ENCODE measurements around the gene LONRF2. TPM values are rescaled to one million over a fixed set of nuclear protein-coding genes. Genes with fewer than 3 reads are reported as not detected.

The LONRF2 gene
- total RNA-seq, 6 donors from 2014 or later, result 3.0 to 7.9 (median 4.2) TPM

DNA sequence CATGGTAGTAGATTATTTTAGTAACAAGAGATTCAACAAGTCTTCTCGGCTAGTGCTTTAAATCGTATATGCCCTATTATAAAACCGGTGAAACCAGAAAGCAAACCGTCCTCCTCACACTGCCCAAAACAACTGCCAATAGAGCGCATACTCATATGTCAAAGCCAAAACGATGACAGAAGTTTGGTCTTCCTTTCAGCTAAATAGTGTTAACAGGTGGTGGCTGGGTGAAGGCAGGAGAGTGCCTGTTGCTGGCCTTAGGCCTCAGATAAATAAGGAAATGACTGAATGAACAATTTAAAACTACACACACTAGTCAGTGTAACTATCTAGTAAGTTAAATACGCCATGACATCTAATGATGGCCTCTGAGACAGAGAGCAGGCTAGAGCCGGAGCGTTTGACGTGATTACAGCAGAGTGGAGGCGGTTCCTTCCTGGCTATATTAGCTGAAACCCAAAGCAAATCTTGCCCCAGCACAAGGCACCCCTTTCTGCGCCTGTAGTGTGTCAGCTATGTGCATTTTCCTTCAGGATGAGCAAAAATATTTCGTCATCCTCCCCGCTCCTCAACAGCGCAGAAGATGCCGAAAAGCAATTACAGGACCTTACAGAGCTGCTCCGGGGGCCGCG, 1.6 kb downstream of the LONRF2 start:
- Histone ChIP-seq H3K36me3 (no peaks in the 10 kb centered on the region), H3K27me3 (peaks cover 0 to 15% (median 6%) of the 10 kb centered on the region in 4 donors), H3K4me3 (peak overlapping the region in 3 of 4 donors; percentile 59 to 65 (median 63)), H3K4me1 (peaks cover 10 to 20% (median 13%) of the 10 kb centered on the region in 4 donors), H3K9me3 (peaks cover 0 to 11% (median 7%) of the 10 kb centered on the region in 4 donors), H3K27ac (no peak overlapping the region)
- 45 to 50% methylated on average over 19 of the region's 19 CpGs for WGBS, 2 donors
- ATAC-seq (ENCODE audit: low FRiP score in 2 of 2) (peak; percentile 43), DNase-seq (no peak)
- TF ChIP-seq, protein P1, sequence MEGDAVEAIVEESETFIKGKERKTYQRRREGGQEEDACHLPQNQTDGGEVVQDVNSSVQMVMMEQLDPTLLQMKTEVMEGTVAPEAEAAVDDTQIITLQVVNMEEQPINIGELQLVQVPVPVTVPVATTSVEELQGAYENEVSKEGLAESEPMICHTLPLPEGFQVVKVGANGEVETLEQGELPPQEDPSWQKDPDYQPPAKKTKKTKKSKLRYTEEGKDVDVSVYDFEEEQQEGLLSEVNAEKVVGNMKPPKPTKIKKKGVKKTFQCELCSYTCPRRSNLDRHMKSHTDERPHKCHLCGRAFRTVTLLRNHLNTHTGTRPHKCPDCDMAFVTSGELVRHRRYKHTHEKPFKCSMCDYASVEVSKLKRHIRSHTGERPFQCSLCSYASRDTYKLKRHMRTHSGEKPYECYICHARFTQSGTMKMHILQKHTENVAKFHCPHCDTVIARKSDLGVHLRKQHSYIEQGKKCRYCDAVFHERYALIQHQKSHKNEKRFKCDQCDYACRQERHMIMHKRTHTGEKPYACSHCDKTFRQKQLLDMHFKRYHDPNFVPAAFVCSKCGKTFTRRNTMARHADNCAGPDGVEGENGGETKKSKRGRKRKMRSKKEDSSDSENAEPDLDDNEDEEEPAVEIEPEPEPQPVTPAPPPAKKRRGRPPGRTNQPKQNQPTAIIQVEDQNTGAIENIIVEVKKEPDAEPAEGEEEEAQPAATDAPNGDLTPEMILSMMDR (IDR thresholded peaks at IDR 0.05), result no peak
- TF ChIP-seq POLR2AphosphoS5 (IDR thresholded peaks at IDR 0.05) (no peak), POLR2A (IDR thresholded peaks at IDR 0.05) (no peak), EP300 (IDR thresholded peaks at IDR 0.05) (no peak)

GRCh38 chr2:100317634-100318033, 4.7 kb downstream of the LONRF2 start:
- no peak for DNase-seq
- H3K36me3 ChIP-seq, result no peaks in the 10 kb centered on the region
- H3K4me1 ChIP-seq, result peaks cover 8 to 20% (median 12%) of the 10 kb centered on the region in 4 donors
- ATAC-seq (ENCODE audit: low FRiP score in 2 of 2), result no peak
- peaks cover 0 to 15% (median 6%) of the 10 kb centered on the region in 4 donors for H3K27me3 ChIP-seq
- no peak overlapping the region for H3K4me3 ChIP-seq
- peaks cover 0 to 11% (median 7%) of the 10 kb centered on the region in 4 donors for H3K9me3 ChIP-seq
- WGBS, 2 donors, result 78 to 96% methylated on average over 1 of the region's 1 CpG
- TF ChIP-seq EP300 (IDR thresholded peaks at IDR 0.05) (no peak), POLR2A (IDR thresholded peaks at IDR 0.05) (no peak), POLR2AphosphoS5 (IDR thresholded peaks at IDR 0.05) (no peak)
- TF ChIP-seq, protein P1 (IDR thresholded peaks at IDR 0.05), result no peak
- no peak overlapping the region for H3K27ac ChIP-seq

DNA sequence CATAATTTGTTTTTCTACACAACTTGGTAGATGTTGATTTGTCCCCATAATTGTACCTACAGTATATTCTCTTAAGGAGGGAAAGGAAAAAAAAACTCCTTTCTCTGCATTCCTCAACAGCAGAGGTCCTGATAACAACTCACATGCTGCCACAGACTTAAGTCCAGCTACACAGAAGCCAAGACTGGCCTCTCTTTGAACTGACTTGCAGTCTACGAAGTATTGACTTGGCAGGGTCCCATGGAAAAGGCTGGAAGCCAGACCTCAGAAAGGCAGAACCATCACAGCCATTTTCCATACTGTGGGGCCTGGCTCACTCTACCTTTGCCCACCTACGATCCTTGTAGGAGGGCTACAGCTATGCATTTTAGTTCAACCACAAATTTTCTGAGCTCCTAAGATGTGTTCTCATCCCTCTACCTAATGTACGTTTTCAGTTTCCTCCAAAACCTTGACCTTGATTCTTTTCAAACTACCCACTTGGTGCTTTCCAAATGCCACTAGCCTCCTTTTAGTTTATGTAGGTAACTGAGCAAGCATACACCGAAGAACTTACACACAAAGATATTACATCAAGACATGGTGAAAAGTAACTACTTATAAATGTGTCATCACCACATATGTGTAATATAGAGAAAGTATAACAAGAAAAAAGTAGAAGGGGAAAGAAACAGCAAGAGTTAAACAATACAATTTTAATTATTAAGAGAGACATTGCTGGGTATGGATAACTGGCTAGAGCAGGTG, 12.2 kb downstream of the LONRF2 start:
- Histone ChIP-seq H3K4me3 (no peak overlapping the region), H3K27ac (no peak overlapping the region), H3K36me3 (no peaks in the 10 kb centered on the region), H3K9me3 (no peaks in the 10 kb centered on the region), H3K4me1 (no peaks in the 10 kb centered on the region), H3K27me3 (no peaks in the 10 kb centered on the region)
- no peak for ATAC-seq (ENCODE audit: low FRiP score in 2 of 2)
- no peak for DNase-seq
- 78 to 90% methylated on average over 4 of the region's 4 CpGs for WGBS, 2 donors
- TF ChIP-seq, protein P1 (IDR thresholded peaks at IDR 0.05), result no peak
- TF ChIP-seq POLR2A (IDR thresholded peaks at IDR 0.05) (no peak), POLR2AphosphoS5 (IDR thresholded peaks at IDR 0.05) (no peak), EP300 (IDR thresholded peaks at IDR 0.05) (no peak)

- no peak overlapping the region for H3K4me3 ChIP-seq
- H3K4me1 ChIP-seq, result no peaks in the 10 kb centered on the region
- TF ChIP-seq EP300 (IDR thresholded peaks at IDR 0.05) (no peak), POLR2AphosphoS5 (IDR thresholded peaks at IDR 0.05) (no peak), POLR2A (IDR thresholded peaks at IDR 0.05) (no peak)
- TF ChIP-seq, protein P1 (IDR thresholded peaks at IDR 0.05), result no peak
- H3K9me3 ChIP-seq, result no peaks in the 10 kb centered on the region
- H3K27me3 ChIP-seq, result no peaks in the 10 kb centered on the region
- no peak overlapping the region for H3K27ac ChIP-seq
- no peak for DNase-seq
- 81 to 83% methylated on average over 3 of the region's 3 CpGs for WGBS, 2 donors
- ATAC-seq (ENCODE audit: low FRiP score in 2 of 2), result no peak
- no peaks in the 10 kb centered on the region for H3K36me3 ChIP-seq
Observed at GRCh38 chr2:100309311-100309710, 13.0 kb downstream of the LONRF2 start.

Data from upper lobe of left lung (tissue), 6 donors.